GM23338 (cell line): Measurements from ENCODE around the gene JRKL. TPM values are rescaled to one million over a fixed set of nuclear protein-coding genes. Genes with fewer than 3 reads are reported as not detected.

Source experiments
- ATAC-seq: fragments of 200-7000 bp; cut with Tn5 transposase; 3 replicates; pipeline ENCODE4 v1.9.1; 2020
- DNase-seq: peaks from one replicate; pipeline ENCODE4 v3.0.0-alpha.2; 2015; ENCODE audit warnings: low spot score
- H2AFZ ChIP-seq: fragments of 200-600 bp; sonication (generic); 2 replicates; pipeline ENCODE4 v1.8.0; 2016; ENCODE audit warnings: antibody characterized with exemption, mild to moderate bottlenecking, moderate library complexity
- H3F3A ChIP-seq: fragments of 200-600 bp; sonication (generic); replicated peaks from 2 replicates; pipeline ENCODE4 v1.8.0; 2017; ENCODE audit warnings: antibody characterized with exemption, mixed run types, low read depth
- H3K27ac ChIP-seq: fragments of 200-600 bp; sonication (generic); 2 replicates; pipeline ENCODE4 v1.6.1; 2016; ENCODE audit warnings: low read depth
- H3K27me3 ChIP-seq: fragments of 200-600 bp; sonication (generic); 2 replicates; pipeline ENCODE4 v1.8.0; 2016; ENCODE audit warnings: mild to moderate bottlenecking, mixed run types, moderate library complexity; ENCODE audit not compliant: insufficient read depth
- H3K36me3 ChIP-seq: fragments of 200-600 bp; sonication (generic); 2 replicates; pipeline ENCODE4 v1.8.0; 2016; ENCODE audit warnings: mild to moderate bottlenecking; ENCODE audit not compliant: insufficient read depth
- H3K4me1 ChIP-seq: fragments of 200-600 bp; sonication (generic); 2 replicates; pipeline ENCODE4 v1.8.0; 2016; ENCODE audit warnings: mild to moderate bottlenecking, moderate library complexity; ENCODE audit not compliant: insufficient read depth
- H3K4me2 ChIP-seq: fragments of 200-600 bp; sonication (generic); 2 replicates; pipeline ENCODE4 v1.7.1; 2017; ENCODE audit warnings: mixed run types
- H3K4me3 ChIP-seq: fragments of 200-600 bp; sonication (generic); 2 replicates; pipeline ENCODE4 v1.6.1; 2016; ENCODE audit warnings: mixed run types
- H3K79me2 ChIP-seq: fragments of 200-600 bp; sonication (generic); replicated peaks from 2 replicates; pipeline ENCODE4 v1.8.0; 2017; ENCODE audit warnings: mild to moderate bottlenecking; ENCODE audit not compliant: insufficient read depth
- H3K9me2 ChIP-seq: fragments of 200-600 bp; sonication (generic); 2 replicates; pipeline ENCODE4 v1.8.0; 2017; ENCODE audit not compliant: insufficient read depth
- H4K20me1 ChIP-seq: fragments of 200-600 bp; sonication (generic); replicated peaks from 2 replicates; pipeline ENCODE4 v1.8.0; 2017; ENCODE audit warnings: mild to moderate bottlenecking; ENCODE audit not compliant: insufficient read depth
- H3K27ac Mint-ChIP-seq: 2 replicates; pipeline ENCODE4 v1.8.0; 2020; ENCODE audit warnings: inconsistent platforms, mild to moderate bottlenecking, moderate library complexity, mixed read lengths
- H3K27me3 Mint-ChIP-seq: 3 replicates; pipeline ENCODE4 v1.8.0; 2022; ENCODE audit warnings: low read depth, mild to moderate bottlenecking, moderate library complexity, mixed read lengths, inconsistent platforms; ENCODE audit not compliant: insufficient read depth, poor library complexity
- H3K36me3 Mint-ChIP-seq: 3 replicates; pipeline ENCODE4 v1.8.0; 2021; ENCODE audit warnings: low read depth, mild to moderate bottlenecking, inconsistent platforms, moderate library complexity, mixed read lengths
- H3K4me1 Mint-ChIP-seq: 3 replicates; pipeline ENCODE4 v1.8.0; 2020; ENCODE audit warnings: mild to moderate bottlenecking, inconsistent platforms, mixed read lengths
- H3K4me3 Mint-ChIP-seq: 3 replicates; pipeline ENCODE4 v1.8.0; 2021; ENCODE audit warnings: moderate library complexity, mild to moderate bottlenecking, inconsistent platforms, mixed read lengths
- H3K9me3 Mint-ChIP-seq: 3 replicates; pipeline ENCODE4 v1.8.0; 2020; ENCODE audit warnings: moderate library complexity, mild to moderate bottlenecking, inconsistent platforms, mixed read lengths
- CREB1 ChIP-seq: fragments of 250-450 bp; sonication (Bioruptor Pico); IDR thresholded peaks from 2 replicates; pipeline ENCODE4 v1.5.0; 2020; ENCODE audit warnings: low read depth, mild to moderate bottlenecking, moderate library complexity
- CTCF ChIP-seq, 2 experiments: fragments of 200-600 bp in 1 of 2; sonication (generic) in 1 of 2; conservative IDR thresholded peaks; 2 replicates each; pipeline versions ENCODE4 v1.5.1 to v1.6.1; 2016 to 2017; ENCODE audit warnings: antibody characterized with exemption in 2 of 2, low read depth in 2 of 2, mild to moderate bottlenecking in 2 of 2, moderate library complexity in 1 of 2
- EZH2 ChIP-seq: fragments of 200-600 bp; sonication (generic); IDR thresholded peaks from one replicate; pipeline ENCODE4 v1.8.0; 2017; ENCODE audit warnings: antibody characterized with exemption, mild to moderate bottlenecking, low read depth; ENCODE audit not compliant: unreplicated experiment
- EZH2phosphoT487 ChIP-seq: fragments of 200-600 bp; sonication (generic); IDR thresholded peaks from one replicate; pipeline ENCODE4 v1.8.1; 2018; ENCODE audit warnings: antibody characterized with exemption; ENCODE audit not compliant: unreplicated experiment
- JUNB ChIP-seq: IDR thresholded peaks from one replicate; pipeline ENCODE4 v1.6.1; 2016; ENCODE audit warnings: antibody characterized with exemption; ENCODE audit not compliant: unreplicated experiment
- NANOG ChIP-seq: IDR thresholded peaks from 2 replicates; pipeline ENCODE4 v1.6.1; 2016; ENCODE audit warnings: antibody characterized with exemption, borderline replicate concordance
- POLR2AphosphoS5 ChIP-seq: IDR thresholded peaks from 2 replicates; pipeline ENCODE4 v1.6.1; 2016; ENCODE audit warnings: antibody characterized with exemption, low read depth
- STAT1 ChIP-seq: IDR thresholded peaks from one replicate; pipeline ENCODE4 v1.6.1; 2016; ENCODE audit warnings: antibody characterized with exemption; ENCODE audit not compliant: unreplicated experiment
- ZNF114 ChIP-seq: fragments of 250-450 bp; sonication (Bioruptor Pico); IDR thresholded peaks from 2 replicates; pipeline ENCODE4 v1.5.0; 2020; ENCODE audit warnings: mild to moderate bottlenecking, moderate library complexity
- ZNF331 ChIP-seq: fragments of 250-450 bp; sonication (Bioruptor Pico); IDR thresholded peaks from 2 replicates; pipeline ENCODE4 v1.5.0; 2020; ENCODE audit warnings: low read depth, mild to moderate bottlenecking, moderate library complexity
- polyA plus RNA-seq: library from polyadenylated mRNA; unstranded; fragments of >200 nt; fragmentation: Nextera tagmentation; extraction: Ambion mirVana; gene quantifications from 2 replicates; pipeline ENCODE4 v1.2.1, GENCODE V29; 2016
- total RNA-seq: library from RNA; depleted of rRNA; stranded (reverse); fragments of >200 nt; shearing (Covaris generic); gene quantifications from 2 replicates; pipeline ENCODE4 v1.2.3, GENCODE V29; 2014
- TF ChIP-seq, protein P1 (sequence below): fragments of 250-450 bp; sonication (Bioruptor Pico); IDR thresholded peaks from 2 replicates; pipeline ENCODE4 v1.5.0; 2020; ENCODE audit warnings: mild to moderate bottlenecking, moderate library complexity
- TF ChIP-seq, protein P2 (sequence below): IDR thresholded peaks from one replicate; pipeline ENCODE4 v1.6.1; 2018; ENCODE audit warnings: antibody characterized with exemption; ENCODE audit not compliant: unreplicated experiment
- TF ChIP-seq, protein P3 (sequence below): IDR thresholded peaks from 2 replicates; pipeline ENCODE4 v1.6.1; 2016; ENCODE audit warnings: antibody characterized with exemption

Gene JRKL
- total and polyA plus RNA-seq, 2 experiments from 2014 or later = 3.8 to 5.2 TPM

- TF ChIP-seq CTCF (conservative IDR thresholded peaks at IDR 0.05; ENCODE audit: low read depth in 2 of 2) = no peak
- no peak for TF ChIP-seq JUNB
- no peak for TF ChIP-seq STAT1
- TF ChIP-seq POLR2AphosphoS5 = no peak
- no peak for TF ChIP-seq ZNF331 (CRISPR knock-in tag)
- TF ChIP-seq ZNF114 (CRISPR knock-in tag) = no peak
- no peak for TF ChIP-seq EZH2phosphoT487
- TF ChIP-seq, protein P1, sequence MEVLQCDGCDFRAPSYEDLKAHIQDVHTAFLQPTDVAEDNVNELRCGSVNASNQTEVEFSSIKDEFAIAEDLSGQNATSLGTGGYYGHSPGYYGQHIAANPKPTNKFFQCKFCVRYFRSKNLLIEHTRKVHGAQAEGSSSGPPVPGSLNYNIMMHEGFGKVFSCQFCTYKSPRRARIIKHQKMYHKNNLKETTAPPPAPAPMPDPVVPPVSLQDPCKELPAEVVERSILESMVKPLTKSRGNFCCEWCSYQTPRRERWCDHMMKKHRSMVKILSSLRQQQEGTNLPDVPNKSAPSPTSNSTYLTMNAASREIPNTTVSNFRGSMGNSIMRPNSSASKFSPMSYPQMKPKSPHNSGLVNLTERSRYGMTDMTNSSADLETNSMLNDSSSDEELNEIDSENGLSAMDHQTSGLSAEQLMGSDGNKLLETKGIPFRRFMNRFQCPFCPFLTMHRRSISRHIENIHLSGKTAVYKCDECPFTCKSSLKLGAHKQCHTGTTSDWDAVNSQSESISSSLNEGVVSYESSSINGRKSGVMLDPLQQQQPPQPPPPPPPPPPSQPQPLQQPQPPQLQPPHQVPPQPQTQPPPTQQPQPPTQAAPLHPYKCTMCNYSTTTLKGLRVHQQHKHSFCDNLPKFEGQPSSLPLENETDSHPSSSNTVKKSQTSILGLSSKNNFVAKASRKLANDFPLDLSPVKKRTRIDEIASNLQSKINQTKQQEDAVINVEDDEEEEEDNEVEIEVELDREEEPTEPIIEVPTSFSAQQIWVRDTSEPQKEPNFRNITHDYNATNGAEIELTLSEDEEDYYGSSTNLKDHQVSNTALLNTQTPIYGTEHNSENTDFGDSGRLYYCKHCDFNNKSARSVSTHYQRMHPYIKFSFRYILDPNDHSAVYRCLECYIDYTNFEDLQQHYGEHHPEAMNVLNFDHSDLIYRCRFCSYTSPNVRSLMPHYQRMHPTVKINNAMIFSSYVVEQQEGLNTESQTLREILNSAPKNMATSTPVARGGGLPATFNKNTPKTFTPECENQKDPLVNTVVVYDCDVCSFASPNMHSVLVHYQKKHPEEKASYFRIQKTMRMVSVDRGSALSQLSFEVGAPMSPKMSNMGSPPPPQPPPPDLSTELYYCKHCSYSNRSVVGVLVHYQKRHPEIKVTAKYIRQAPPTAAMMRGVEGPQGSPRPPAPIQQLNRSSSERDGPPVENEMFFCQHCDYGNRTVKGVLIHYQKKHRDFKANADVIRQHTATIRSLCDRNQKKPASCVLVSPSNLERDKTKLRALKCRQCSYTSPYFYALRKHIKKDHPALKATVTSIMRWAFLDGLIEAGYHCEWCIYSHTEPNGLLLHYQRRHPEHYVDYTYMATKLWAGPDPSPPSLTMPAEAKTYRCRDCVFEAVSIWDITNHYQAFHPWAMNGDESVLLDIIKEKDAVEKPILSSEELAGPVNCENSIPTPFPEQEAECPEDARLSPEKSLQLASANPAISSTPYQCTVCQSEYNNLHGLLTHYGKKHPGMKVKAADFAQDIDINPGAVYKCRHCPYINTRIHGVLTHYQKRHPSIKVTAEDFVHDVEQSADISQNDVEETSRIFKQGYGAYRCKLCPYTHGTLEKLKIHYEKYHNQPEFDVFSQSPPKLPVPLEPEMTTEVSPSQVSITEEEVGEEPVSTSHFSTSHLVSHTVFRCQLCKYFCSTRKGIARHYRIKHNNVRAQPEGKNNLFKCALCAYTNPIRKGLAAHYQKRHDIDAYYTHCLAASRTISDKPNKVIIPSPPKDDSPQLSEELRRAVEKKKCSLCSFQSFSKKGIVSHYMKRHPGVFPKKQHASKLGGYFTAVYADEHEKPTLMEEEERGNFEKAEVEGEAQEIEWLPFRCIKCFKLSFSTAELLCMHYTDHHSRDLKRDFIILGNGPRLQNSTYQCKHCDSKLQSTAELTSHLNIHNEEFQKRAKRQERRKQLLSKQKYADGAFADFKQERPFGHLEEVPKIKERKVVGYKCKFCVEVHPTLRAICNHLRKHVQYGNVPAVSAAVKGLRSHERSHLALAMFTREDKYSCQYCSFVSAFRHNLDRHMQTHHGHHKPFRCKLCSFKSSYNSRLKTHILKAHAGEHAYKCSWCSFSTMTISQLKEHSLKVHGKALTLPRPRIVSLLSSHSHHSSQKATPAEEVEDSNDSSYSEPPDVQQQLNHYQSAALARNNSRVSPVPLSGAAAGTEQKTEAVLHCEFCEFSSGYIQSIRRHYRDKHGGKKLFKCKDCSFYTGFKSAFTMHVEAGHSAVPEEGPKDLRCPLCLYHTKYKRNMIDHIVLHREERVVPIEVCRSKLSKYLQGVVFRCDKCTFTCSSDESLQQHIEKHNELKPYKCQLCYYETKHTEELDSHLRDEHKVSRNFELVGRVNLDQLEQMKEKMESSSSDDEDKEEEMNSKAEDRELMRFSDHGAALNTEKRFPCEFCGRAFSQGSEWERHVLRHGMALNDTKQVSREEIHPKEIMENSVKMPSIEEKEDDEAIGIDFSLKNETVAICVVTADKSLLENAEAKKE = no peak
- TF ChIP-seq, protein P2, sequence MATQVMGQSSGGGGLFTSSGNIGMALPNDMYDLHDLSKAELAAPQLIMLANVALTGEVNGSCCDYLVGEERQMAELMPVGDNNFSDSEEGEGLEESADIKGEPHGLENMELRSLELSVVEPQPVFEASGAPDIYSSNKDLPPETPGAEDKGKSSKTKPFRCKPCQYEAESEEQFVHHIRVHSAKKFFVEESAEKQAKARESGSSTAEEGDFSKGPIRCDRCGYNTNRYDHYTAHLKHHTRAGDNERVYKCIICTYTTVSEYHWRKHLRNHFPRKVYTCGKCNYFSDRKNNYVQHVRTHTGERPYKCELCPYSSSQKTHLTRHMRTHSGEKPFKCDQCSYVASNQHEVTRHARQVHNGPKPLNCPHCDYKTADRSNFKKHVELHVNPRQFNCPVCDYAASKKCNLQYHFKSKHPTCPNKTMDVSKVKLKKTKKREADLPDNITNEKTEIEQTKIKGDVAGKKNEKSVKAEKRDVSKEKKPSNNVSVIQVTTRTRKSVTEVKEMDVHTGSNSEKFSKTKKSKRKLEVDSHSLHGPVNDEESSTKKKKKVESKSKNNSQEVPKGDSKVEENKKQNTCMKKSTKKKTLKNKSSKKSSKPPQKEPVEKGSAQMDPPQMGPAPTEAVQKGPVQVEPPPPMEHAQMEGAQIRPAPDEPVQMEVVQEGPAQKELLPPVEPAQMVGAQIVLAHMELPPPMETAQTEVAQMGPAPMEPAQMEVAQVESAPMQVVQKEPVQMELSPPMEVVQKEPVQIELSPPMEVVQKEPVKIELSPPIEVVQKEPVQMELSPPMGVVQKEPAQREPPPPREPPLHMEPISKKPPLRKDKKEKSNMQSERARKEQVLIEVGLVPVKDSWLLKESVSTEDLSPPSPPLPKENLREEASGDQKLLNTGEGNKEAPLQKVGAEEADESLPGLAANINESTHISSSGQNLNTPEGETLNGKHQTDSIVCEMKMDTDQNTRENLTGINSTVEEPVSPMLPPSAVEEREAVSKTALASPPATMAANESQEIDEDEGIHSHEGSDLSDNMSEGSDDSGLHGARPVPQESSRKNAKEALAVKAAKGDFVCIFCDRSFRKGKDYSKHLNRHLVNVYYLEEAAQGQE = no peak
- no peak for TF ChIP-seq EZH2
- TF ChIP-seq, protein P3, sequence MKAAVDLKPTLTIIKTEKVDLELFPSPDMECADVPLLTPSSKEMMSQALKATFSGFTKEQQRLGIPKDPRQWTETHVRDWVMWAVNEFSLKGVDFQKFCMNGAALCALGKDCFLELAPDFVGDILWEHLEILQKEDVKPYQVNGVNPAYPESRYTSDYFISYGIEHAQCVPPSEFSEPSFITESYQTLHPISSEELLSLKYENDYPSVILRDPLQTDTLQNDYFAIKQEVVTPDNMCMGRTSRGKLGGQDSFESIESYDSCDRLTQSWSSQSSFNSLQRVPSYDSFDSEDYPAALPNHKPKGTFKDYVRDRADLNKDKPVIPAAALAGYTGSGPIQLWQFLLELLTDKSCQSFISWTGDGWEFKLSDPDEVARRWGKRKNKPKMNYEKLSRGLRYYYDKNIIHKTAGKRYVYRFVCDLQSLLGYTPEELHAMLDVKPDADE = no peak
- no peak for TF ChIP-seq CREB1 (CRISPR knock-in tag)
- TF ChIP-seq NANOG = no peak
- Mint-ChIP-seq H3K9me3 (peaks cover 10% of the 10 kb centered on the region; the same call in 2 of the 3 replicates), H3K36me3 (peaks cover 15% of the 10 kb centered on the region; the same call in 2 of the 3 replicates), H3K4me1 (peaks cover 11% of the 10 kb centered on the region), H3K27ac (peak overlapping the region; percentile 89), H3K4me3 (peak overlapping the region; percentile 95), H3K27me3 (peaks cover 1% of the 10 kb centered on the region)
- peak overlapping the region; percentile 64 for H3K4me3 ChIP-seq
- DNase-seq (no peak), ATAC-seq (peak; percentile 5)
- H3F3A ChIP-seq = peaks cover 5% of the 10 kb centered on the region; the same call in 1 of the 2 replicates
- H3K27ac ChIP-seq = peak overlapping the region; percentile 72; the same call in 1 of the 2 replicates
- H3K4me1 ChIP-seq = 0 out of 2 replicates have a peak, but pooled peaks cover 11% of the 10 kb centered on the region
- H3K9me2 ChIP-seq = no peaks in the 10 kb centered on the region
- H3K36me3 ChIP-seq = no peaks in the 10 kb centered on the region
- peak overlapping the region; percentile 79 for H2AFZ ChIP-seq
- H4K20me1 ChIP-seq = no peaks in the 10 kb centered on the region
- H3K4me2 ChIP-seq = peak overlapping the region; percentile 84
- peaks cover 35% of the 10 kb centered on the region for H3K79me2 ChIP-seq
- H3K27me3 ChIP-seq = no peaks in the 10 kb centered on the region
Measured at GRCh38 chr11:96390488-96390792, 627 bp downstream of the JRKL start.
